Measurements from ENCODE around the gene CAMKK2. TPM values are rescaled to one million over a fixed set of nuclear protein-coding genes. Genes with fewer than 3 reads are reported as not detected.

The CAMKK2 gene
- total RNA-seq, 1 experiment from 2014 or later = 26.7 TPM

DNA sequence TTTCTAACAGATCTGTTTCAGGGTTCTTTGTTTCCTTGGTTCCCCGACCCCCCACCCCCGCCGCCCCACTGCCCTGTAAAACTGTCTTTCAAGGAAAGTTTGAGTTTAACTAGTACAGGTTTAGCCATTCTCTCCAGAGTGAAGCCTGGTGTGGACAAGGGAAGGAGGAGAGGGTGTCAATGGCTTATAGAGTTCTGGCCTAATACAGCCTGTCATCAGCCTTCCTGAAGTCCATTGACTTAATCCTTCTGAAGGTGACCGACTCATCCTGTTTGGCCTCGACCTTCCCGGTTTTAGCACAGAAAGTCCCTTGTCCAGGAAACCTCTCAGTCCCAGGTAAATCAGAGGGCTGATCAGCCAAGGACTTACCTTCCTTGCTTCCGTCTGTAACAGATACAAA is 97.6 kb downstream of the CAMKK2 start:
- no peaks in the 10 kb centered on the region for H3K9me2 ChIP-seq (ENCODE audit: insufficient read depth)

GRCh38 chr12:121196902-121197301 is 99.6 kb downstream of the CAMKK2 start:
- no peak overlapping the region for H2AFZ ChIP-seq
- intact Hi-C loops (cut with micrococcal nuclease; ENCODE audit: unreplicated experiment) = no loop called here
- BruUV-seq (replicated peaks) = no TSS peak
- no peak overlapping the region for H3K4me3 ChIP-seq
- no peaks in the 10 kb centered on the region for H3K27me3 ChIP-seq (ENCODE audit: insufficient read depth, low read depth)
- H3K4me2 ChIP-seq = no peak overlapping the region
- no peaks in the 10 kb centered on the region for H3K79me2 ChIP-seq (ENCODE audit: low read depth)
- TF ChIP-seq CTCF (conservative IDR thresholded peaks at IDR 0.05) (no peak), EZH2 (IDR thresholded peaks at IDR 0.05; ENCODE audit: low read depth) (no peak)
- no peak overlapping the region for H3K27ac ChIP-seq
- no peaks in the 10 kb centered on the region for H3F3A ChIP-seq (ENCODE audit: insufficient read depth, low read depth)
- H3K36me3 ChIP-seq (ENCODE audit: low read depth) = no peaks in the 10 kb centered on the region
- POLR2A ChIA-PET (ENCODE audit: unreplicated experiment) = no interaction called here
- no peak for DNase-seq
- H3K9me2 ChIP-seq (ENCODE audit: insufficient read depth) = no peaks in the 10 kb centered on the region
- no peaks in the 10 kb centered on the region for H3K4me1 ChIP-seq (replicated peaks; ENCODE audit: insufficient read depth)
- H3K9me3 ChIP-seq (ENCODE audit: insufficient read depth, low read depth) = no peaks in the 10 kb centered on the region
- CTCF ChIA-PET = no interaction called here
- no peaks in the 10 kb centered on the region for H4K20me1 ChIP-seq (ENCODE audit: insufficient read depth)

More for the DNA sequence above, 97.6 kb downstream of the CAMKK2 start:
- intact Hi-C loops (cut with micrococcal nuclease; ENCODE audit: unreplicated experiment) = no loop called here
- H3K27me3 ChIP-seq (ENCODE audit: insufficient read depth, low read depth) = no peaks in the 10 kb centered on the region
- no peak overlapping the region for H3K4me2 ChIP-seq
- H3K27ac ChIP-seq = no peak overlapping the region
- H3K79me2 ChIP-seq (ENCODE audit: low read depth) = no peaks in the 10 kb centered on the region
- CTCF ChIA-PET = no interaction called here
- TF ChIP-seq EZH2 (IDR thresholded peaks at IDR 0.05; ENCODE audit: low read depth) (no peak), CTCF (conservative IDR thresholded peaks at IDR 0.05) (no peak)
- H3F3A ChIP-seq (ENCODE audit: insufficient read depth, low read depth) = no peaks in the 10 kb centered on the region
- no peak for DNase-seq
- BruUV-seq (replicated peaks) = no TSS peak
- H3K9me3 ChIP-seq (ENCODE audit: insufficient read depth, low read depth) = no peaks in the 10 kb centered on the region
- POLR2A ChIA-PET (ENCODE audit: unreplicated experiment) = interaction anchor here (0.6 kb wide), 1 partner anchor 30 kb away, joined by 9 read pairs; no protein-coding TSS in a partner anchor
- H3K4me3 ChIP-seq = no peak overlapping the region
- H2AFZ ChIP-seq = no peak overlapping the region
- H4K20me1 ChIP-seq (ENCODE audit: insufficient read depth) = no peaks in the 10 kb centered on the region
- no peaks in the 10 kb centered on the region for H3K36me3 ChIP-seq (ENCODE audit: low read depth)
- no peaks in the 10 kb centered on the region for H3K4me1 ChIP-seq (replicated peaks; ENCODE audit: insufficient read depth)

DNA sequence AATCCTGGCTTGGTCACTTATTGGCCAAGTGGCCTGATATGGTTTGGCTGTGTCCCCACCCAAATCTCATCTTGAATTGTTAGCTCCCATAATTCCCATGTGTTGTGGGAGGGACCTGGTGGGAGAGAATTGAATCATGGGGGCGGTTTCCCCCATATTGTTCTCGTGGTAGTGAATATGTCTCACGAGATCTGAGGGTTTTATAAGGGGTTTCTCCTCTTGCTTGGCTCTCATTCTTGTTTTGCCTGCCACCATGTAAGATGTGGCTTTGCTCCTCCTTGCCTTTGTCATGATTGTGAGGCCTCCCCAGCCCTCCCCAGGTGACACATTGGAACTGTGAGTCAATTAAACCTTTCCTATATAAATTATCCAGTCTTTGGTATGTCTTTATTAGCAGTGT is 105.4 kb downstream of the CAMKK2 start:
- POLR2A ChIA-PET (ENCODE audit: unreplicated experiment) = no interaction called here

More for the DNA sequence above, 105.4 kb downstream of the CAMKK2 start:
- Histone ChIP-seq H4K20me1 (ENCODE audit: insufficient read depth) (no peaks in the 10 kb centered on the region), H3F3A (ENCODE audit: insufficient read depth, low read depth) (peaks cover 7% of the 10 kb centered on the region; the same call in 1 of the 2 replicates), H3K4me3 (no peak overlapping the region), H3K36me3 (ENCODE audit: low read depth) (no peaks in the 10 kb centered on the region), H3K9me2 (ENCODE audit: insufficient read depth) (no peaks in the 10 kb centered on the region), H3K27ac (peak overlapping the region; percentile 44), H3K9me3 (ENCODE audit: insufficient read depth, low read depth) (no peaks in the 10 kb centered on the region), H3K79me2 (ENCODE audit: low read depth) (no peaks in the 10 kb centered on the region), H2AFZ (no peak overlapping the region), H3K4me2 (peak overlapping the region; percentile 30; the same call in 1 of the 2 replicates), H3K27me3 (ENCODE audit: insufficient read depth, low read depth) (no peaks in the 10 kb centered on the region), H3K4me1 (replicated peaks; ENCODE audit: insufficient read depth) (peaks cover 11% of the 10 kb centered on the region)
- no peak for DNase-seq
- BruUV-seq (replicated peaks) = no TSS peak
- CTCF ChIA-PET = interaction anchor here (0.5 kb wide), 1 partner anchor 40 kb away, joined by 5 read pairs; no protein-coding TSS in a partner anchor
- no peak for TF ChIP-seq EZH2 (IDR thresholded peaks at IDR 0.05; ENCODE audit: low read depth)
- no peak for TF ChIP-seq CTCF (conservative IDR thresholded peaks at IDR 0.05)
- intact Hi-C loops (cut with micrococcal nuclease; ENCODE audit: unreplicated experiment) = no loop called here

All from PC-9 (cell line).